ENCODE measurements around the gene PALM3.
"Not testable (repeated sequence)": the region's sequence is repeated elsewhere in the genome, so short reads cannot be mapped to it uniquely, and the experiment has no call there.

GRCh38 chr19:14026652-14027192, 35.2 kb downstream of the PALM3 start:
- TF ChIP-seq, protein P1, sequence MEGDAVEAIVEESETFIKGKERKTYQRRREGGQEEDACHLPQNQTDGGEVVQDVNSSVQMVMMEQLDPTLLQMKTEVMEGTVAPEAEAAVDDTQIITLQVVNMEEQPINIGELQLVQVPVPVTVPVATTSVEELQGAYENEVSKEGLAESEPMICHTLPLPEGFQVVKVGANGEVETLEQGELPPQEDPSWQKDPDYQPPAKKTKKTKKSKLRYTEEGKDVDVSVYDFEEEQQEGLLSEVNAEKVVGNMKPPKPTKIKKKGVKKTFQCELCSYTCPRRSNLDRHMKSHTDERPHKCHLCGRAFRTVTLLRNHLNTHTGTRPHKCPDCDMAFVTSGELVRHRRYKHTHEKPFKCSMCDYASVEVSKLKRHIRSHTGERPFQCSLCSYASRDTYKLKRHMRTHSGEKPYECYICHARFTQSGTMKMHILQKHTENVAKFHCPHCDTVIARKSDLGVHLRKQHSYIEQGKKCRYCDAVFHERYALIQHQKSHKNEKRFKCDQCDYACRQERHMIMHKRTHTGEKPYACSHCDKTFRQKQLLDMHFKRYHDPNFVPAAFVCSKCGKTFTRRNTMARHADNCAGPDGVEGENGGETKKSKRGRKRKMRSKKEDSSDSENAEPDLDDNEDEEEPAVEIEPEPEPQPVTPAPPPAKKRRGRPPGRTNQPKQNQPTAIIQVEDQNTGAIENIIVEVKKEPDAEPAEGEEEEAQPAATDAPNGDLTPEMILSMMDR (conservative IDR thresholded peaks at IDR 0.05; ENCODE audit: low read depth, low read length): not testable (repeated sequence)
- TF ChIP-seq EZH2 (IDR thresholded peaks at IDR 0.05; ENCODE audit: borderline replicate concordance, low read depth, low read length, poor library complexity, severe bottlenecking): not testable (repeated sequence)
